Measurements from ENCODE around the gene SULF2. TPM values are rescaled to one million over a fixed set of nuclear protein-coding genes. Genes with fewer than 3 reads are reported as not detected.

SULF2 gene
- total and polyA plus RNA-seq, 2 experiments from 2014 or later = 49.0 to 66.6 TPM

- H3K79me2 ChIP-seq = no peaks in the 10 kb centered on the region
- no peak overlapping the region for H2AFZ ChIP-seq
- H3K9me3 ChIP-seq (ENCODE audit: low read depth) = no peaks in the 10 kb centered on the region
- no peaks in the 10 kb centered on the region for H3K4me1 ChIP-seq (ENCODE audit: insufficient read depth)
- no peak for DNase-seq (ENCODE audit: low spot score)
- no peaks in the 10 kb centered on the region for H4K20me1 ChIP-seq (ENCODE audit: insufficient read depth, poor library complexity, severe bottlenecking)
- WGBS (ENCODE audit: low lambda C conversion rate, missing lambda C conversion rate) = 94% methylated on average over 4 of the region's 4 CpGs
- TF ChIP-seq EZH2 (IDR thresholded peaks at IDR 0.05; ENCODE audit: borderline replicate concordance) (no peak), CTCF (IDR thresholded peaks at IDR 0.05; ENCODE audit: poor library complexity) (no peak), EZH2phosphoT487 (IDR thresholded peaks at IDR 0.05; ENCODE audit: low read depth, severe bottlenecking, unreplicated experiment) (no peak)
- H3K4me3 ChIP-seq = no peak overlapping the region
- H3K4me2 ChIP-seq = no peak overlapping the region
- no peaks in the 10 kb centered on the region for H3K36me3 ChIP-seq (replicated peaks; ENCODE audit: insufficient read depth, low read depth)
- no peak overlapping the region for H3K27ac ChIP-seq
- no peaks in the 10 kb centered on the region for H3K9me2 ChIP-seq (replicated peaks; ENCODE audit: insufficient read depth)
- no peaks in the 10 kb centered on the region for H3K27me3 ChIP-seq
Observed at GRCh38 chr20:47719211-47719610, 66.1 kb downstream of the SULF2 start.

- Histone ChIP-seq H3K4me1 (ENCODE audit: insufficient read depth) (no peaks in the 10 kb centered on the region), H3K9me2 (replicated peaks; ENCODE audit: insufficient read depth) (no peaks in the 10 kb centered on the region), H3K27ac (no peak overlapping the region), H2AFZ (no peak overlapping the region), H4K20me1 (ENCODE audit: insufficient read depth, poor library complexity, severe bottlenecking) (no peaks in the 10 kb centered on the region), H3K79me2 (no peaks in the 10 kb centered on the region), H3K4me2 (no peak overlapping the region), H3K27me3 (no peaks in the 10 kb centered on the region), H3K4me3 (no peak overlapping the region), H3K36me3 (replicated peaks; ENCODE audit: insufficient read depth, low read depth) (no peaks in the 10 kb centered on the region), H3K9me3 (ENCODE audit: low read depth) (no peaks in the 10 kb centered on the region)
- no peak for DNase-seq (ENCODE audit: low spot score)
- 95% methylated on average over 4 of the region's 4 CpGs for WGBS (ENCODE audit: low lambda C conversion rate, missing lambda C conversion rate)
- TF ChIP-seq CTCF (IDR thresholded peaks at IDR 0.05; ENCODE audit: poor library complexity) = no peak
- no peak for TF ChIP-seq EZH2phosphoT487 (IDR thresholded peaks at IDR 0.05; ENCODE audit: low read depth, severe bottlenecking, unreplicated experiment)
- TF ChIP-seq EZH2 (IDR thresholded peaks at IDR 0.05; ENCODE audit: borderline replicate concordance) = no peak
Observed at GRCh38 chr20:47718398-47718797, 66.9 kb downstream of the SULF2 start.

- Histone ChIP-seq H2AFZ (no peak overlapping the region), H3K79me2 (no peaks in the 10 kb centered on the region)
- 89% methylated on average over 10 of the region's 10 CpGs for WGBS (ENCODE audit: low lambda C conversion rate, missing lambda C conversion rate)
Observed at GRCh38 chr20:47717421-47717820, 67.9 kb downstream of the SULF2 start.

More at GRCh38 chr20:47717421-47717820, 67.9 kb downstream of the SULF2 start:
- DNase-seq (ENCODE audit: low spot score) = no peak
- Histone ChIP-seq H3K9me3 (ENCODE audit: low read depth) (no peaks in the 10 kb centered on the region), H4K20me1 (ENCODE audit: insufficient read depth, poor library complexity, severe bottlenecking) (no peaks in the 10 kb centered on the region), H3K36me3 (replicated peaks; ENCODE audit: insufficient read depth, low read depth) (no peaks in the 10 kb centered on the region), H3K4me3 (no peak overlapping the region), H3K4me2 (no peak overlapping the region), H3K27ac (no peak overlapping the region), H3K4me1 (ENCODE audit: insufficient read depth) (no peaks in the 10 kb centered on the region), H3K9me2 (replicated peaks; ENCODE audit: insufficient read depth) (no peaks in the 10 kb centered on the region), H3K27me3 (no peaks in the 10 kb centered on the region)
- no peak for TF ChIP-seq CTCF (IDR thresholded peaks at IDR 0.05; ENCODE audit: poor library complexity)
- no peak for TF ChIP-seq EZH2phosphoT487 (IDR thresholded peaks at IDR 0.05; ENCODE audit: low read depth, severe bottlenecking, unreplicated experiment)
- no peak for TF ChIP-seq EZH2 (IDR thresholded peaks at IDR 0.05; ENCODE audit: borderline replicate concordance)

Measured in hepatocyte (in vitro differentiated cells).